Calu3 (cell line): ENCODE data around the gene TBC1D9. TPM values are rescaled to one million over a fixed set of nuclear protein-coding genes. Genes with fewer than 3 reads are reported as not detected.

Experiments used
- BruUV-seq: library from RNA; stranded (reverse); fragments of 400-500 nt; replicated peaks from 2 replicates; lab custom pipeline; 2021; lab: Mats Ljungman, UMichigan
- CTCF ChIA-PET: fragments of 300-600 bp; sonication (Branson Sonifier 250); formaldehyde crosslinking; loops from one replicate; lab custom pipeline; 2022; ENCODE audit warnings: antibody characterized with exemption; lab: Charles Lee
- DNase-seq: peaks from one replicate; pipeline ENCODE4 v3.0.0; 2022
- H3K27ac Mint-ChIP-seq: one replicate; pipeline ENCODE4 v1.8.0; 2022; ENCODE audit warnings: mixed read lengths; ENCODE audit not compliant: unreplicated experiment
- H3K27me3 Mint-ChIP-seq: one replicate; pipeline ENCODE4 v1.8.0; 2022; ENCODE audit warnings: mixed read lengths; ENCODE audit not compliant: unreplicated experiment
- H3K36me3 Mint-ChIP-seq: one replicate; pipeline ENCODE4 v1.8.0; 2022; ENCODE audit warnings: mild to moderate bottlenecking, moderate library complexity, mixed read lengths; ENCODE audit not compliant: insufficient read depth, unreplicated experiment
- H3K4me1 Mint-ChIP-seq: one replicate; pipeline ENCODE4 v1.8.0; 2022; ENCODE audit warnings: mild to moderate bottlenecking, low read depth, mixed read lengths; ENCODE audit not compliant: unreplicated experiment
- H3K4me3 Mint-ChIP-seq: one replicate; pipeline ENCODE4 v1.8.0; 2022; ENCODE audit warnings: mild to moderate bottlenecking, low read depth, moderate library complexity, mixed read lengths; ENCODE audit not compliant: unreplicated experiment
- H3K9me3 Mint-ChIP-seq: one replicate; pipeline ENCODE4 v1.8.0; 2022; ENCODE audit warnings: low read depth, mixed read lengths; ENCODE audit not compliant: unreplicated experiment
- CTCF ChIP-seq: fragments of 200-600 bp; IDR thresholded peaks from one replicate; pipeline ENCODE4 v1.8.0; 2022; ENCODE audit warnings: antibody characterized with exemption; ENCODE audit not compliant: unreplicated experiment
- intact Hi-C: fragments of 100-400 bp; cut with micrococcal nuclease; formaldehyde crosslinking; loops from one replicate; pipeline ENCODE4 v1.10.0; 2022; ENCODE audit not compliant: unreplicated experiment
- total RNA-seq: library from RNA; stranded (reverse); gene quantifications from 2 replicates; pipeline ENCODE4 v1.2.3, GENCODE V29; 2022

Gene TBC1D9
- total RNA-seq, 1 experiment from 2014 or later = 9.4 TPM

- Mint-ChIP-seq H3K4me3 (no peak overlapping the region), H3K27ac (no peak overlapping the region), H3K9me3 (no peaks in the 10 kb centered on the region), H3K4me1 (no peaks in the 10 kb centered on the region), H3K27me3 (no peaks in the 10 kb centered on the region), H3K36me3 (no peaks in the 10 kb centered on the region)
- intact Hi-C loops = no loop called here
- no peak for DNase-seq
- no peak for TF ChIP-seq CTCF
- CTCF ChIA-PET = no interaction called here
- BruUV-seq = no TSS peak
Measured at GRCh38 chr4:140707325-140707724, 48.9 kb downstream of the TBC1D9 start.

GRCh38 chr4:140706665-140707064 is 49.5 kb downstream of the TBC1D9 start:
- no peaks in the 10 kb centered on the region for H3K4me1 Mint-ChIP-seq
- no peaks in the 10 kb centered on the region for H3K27me3 Mint-ChIP-seq
- BruUV-seq = no TSS peak
- TF ChIP-seq CTCF = no peak
- DNase-seq = no peak
- intact Hi-C loops = no loop called here
- CTCF ChIA-PET = no interaction called here
- no peaks in the 10 kb centered on the region for H3K36me3 Mint-ChIP-seq
- H3K4me3 Mint-ChIP-seq = no peak overlapping the region
- no peak overlapping the region for H3K27ac Mint-ChIP-seq
- no peaks in the 10 kb centered on the region for H3K9me3 Mint-ChIP-seq

- BruUV-seq = no TSS peak
- Mint-ChIP-seq H3K9me3 (no peaks in the 10 kb centered on the region), H3K36me3 (no peaks in the 10 kb centered on the region), H3K27ac (no peak overlapping the region), H3K4me1 (no peaks in the 10 kb centered on the region), H3K4me3 (no peak overlapping the region), H3K27me3 (no peaks in the 10 kb centered on the region)
- CTCF ChIA-PET = no interaction called here
- DNase-seq = no peak
- TF ChIP-seq CTCF = no peak
- intact Hi-C loops = no loop called here
Measured at GRCh38 chr4:140706276-140706625, 49.9 kb downstream of the TBC1D9 start.

- no TSS peak for BruUV-seq
- TF ChIP-seq CTCF = no peak
- Mint-ChIP-seq H3K27me3 (no peaks in the 10 kb centered on the region), H3K27ac (no peak overlapping the region), H3K4me1 (no peaks in the 10 kb centered on the region), H3K9me3 (no peaks in the 10 kb centered on the region), H3K4me3 (no peak overlapping the region), H3K36me3 (no peaks in the 10 kb centered on the region)
- CTCF ChIA-PET = no interaction called here
- intact Hi-C loops = no loop called here
- DNase-seq = no peak
Measured at GRCh38 chr4:140705625-140706275, 50.4 kb downstream of the TBC1D9 start.
